ENCODE measurements around the gene TMTC4. TPM values are rescaled to one million over a fixed set of nuclear protein-coding genes. Genes with fewer than 3 reads are reported as not detected.
"Not testable (repeated sequence)": the region's sequence is repeated elsewhere in the genome, so short reads cannot be mapped to it uniquely, and the experiment has no call there.

Gene TMTC4
- total RNA-seq, 1 donor from 2014 or later = 7.8 TPM

- no peak for DNase-seq (ENCODE audit: low spot score)
- intact Hi-C loops (cut with DNase I) = no loop called here
Observed at GRCh38 chr13:100636441-100636840, 38.2 kb downstream of the TMTC4 start.

- DNase-seq (ENCODE audit: low spot score) = no peak
- intact Hi-C loops (cut with DNase I) = no loop called here
Observed at GRCh38 chr13:100636004-100636403, 38.6 kb downstream of the TMTC4 start.

- intact Hi-C loops (cut with DNase I) = no loop called here
- DNase-seq (ENCODE audit: low spot score) = no peak
Observed at GRCh38 chr13:100634696-100635095, 39.9 kb downstream of the TMTC4 start.

- intact Hi-C loops (cut with DNase I) = no loop called here
- DNase-seq (ENCODE audit: low spot score) = no peak
Observed at GRCh38 chr13:100633461-100633860, 41.1 kb downstream of the TMTC4 start.

GRCh38 chr13:100630555-100630954, 44.0 kb downstream of the TMTC4 start:
- intact Hi-C loops (cut with DNase I) = no loop called here
- no peak for DNase-seq (ENCODE audit: low spot score)

- intact Hi-C loops (cut with DNase I) = no loop called here
- no peak for DNase-seq (ENCODE audit: low spot score)
Observed at GRCh38 chr13:100627120-100627519, 47.5 kb downstream of the TMTC4 start.

GRCh38 chr13:100625447-100625846, 49.1 kb downstream of the TMTC4 start:
- intact Hi-C loops (cut with DNase I) = no loop called here
- no peak for DNase-seq (ENCODE audit: low spot score)

GRCh38 chr13:100620792-100621191, 53.8 kb downstream of the TMTC4 start:
- intact Hi-C loops (cut with DNase I) = no loop called here
- no peak for DNase-seq (ENCODE audit: low spot score)

- intact Hi-C loops (cut with DNase I) = no loop called here
- DNase-seq (ENCODE audit: low spot score) = no peak
Observed at GRCh38 chr13:100619940-100620339, 54.7 kb downstream of the TMTC4 start.

- DNase-seq (ENCODE audit: low spot score); intact Hi-C loops (cut with DNase I): not testable (repeated sequence)
Observed at GRCh38 chr13:100618897-100619296, 55.7 kb downstream of the TMTC4 start.

- no peak for DNase-seq (ENCODE audit: low spot score)
- intact Hi-C loops (cut with DNase I) = no loop called here
Observed at GRCh38 chr13:100613031-100613430, 61.6 kb downstream of the TMTC4 start.

GRCh38 chr13:100611678-100612492, 62.7 kb downstream of the TMTC4 start:
- DNase-seq (ENCODE audit: low spot score) = no peak

GRCh38 chr13:100610391-100611347, 63.9 kb downstream of the TMTC4 start:
- no peak for DNase-seq (ENCODE audit: low spot score)
- intact Hi-C loops (cut with DNase I) = no loop called here

More at GRCh38 chr13:100611678-100612492, 62.7 kb downstream of the TMTC4 start:
- intact Hi-C loops (cut with DNase I) = no loop called here

- intact Hi-C loops (cut with DNase I) = no loop called here
- no peak for DNase-seq (ENCODE audit: low spot score)
Observed at GRCh38 chr13:100608906-100609305, 65.7 kb downstream of the TMTC4 start.

- intact Hi-C loops (cut with DNase I) = no loop called here
- no peak for DNase-seq (ENCODE audit: low spot score)
Observed at GRCh38 chr13:100608489-100608888, 66.1 kb downstream of the TMTC4 start.

GRCh38 chr13:100604918-100605710, 69.5 kb downstream of the TMTC4 start:
- no peak for DNase-seq (ENCODE audit: low spot score)
- intact Hi-C loops (cut with DNase I) = no loop called here

GRCh38 chr13:100602493-100603111, 72.0 kb downstream of the TMTC4 start:
- no peak for DNase-seq (ENCODE audit: low spot score)
- intact Hi-C loops (cut with DNase I) = no loop called here

GRCh38 chr13:100601716-100602115, 72.9 kb downstream of the TMTC4 start:
- intact Hi-C loops (cut with DNase I) = no loop called here
- DNase-seq (ENCODE audit: low spot score) = no peak

GRCh38 chr13:100600915-100601314, 73.7 kb downstream of the TMTC4 start:
- intact Hi-C loops (cut with DNase I) = no loop called here
- no peak for DNase-seq (ENCODE audit: low spot score)
